HCT116 (cell line): ENCODE data around the gene ZSWIM7. TPM values are rescaled to one million over a fixed set of nuclear protein-coding genes. Genes with fewer than 3 reads are reported as not detected.

Experiments
- ATAC-seq: fragments of 200-7000 bp; cut with Tn5 transposase; 2 replicates; pipeline ENCODE4 v1.9.1; 2020; ENCODE audit warnings: mild to moderate bottlenecking, moderate library complexity
- BruUV-seq: library from RNA; stranded (reverse); fragments of 400-500 nt; replicated peaks from 2 replicates; lab custom pipeline; 2021; lab: Mats Ljungman, UMichigan
- CTCF ChIA-PET: fragments of 300-600 bp; sonication (Branson Sonifier 250); formaldehyde crosslinking; loops from one replicate; lab custom pipeline; 2021; ENCODE audit warnings: antibody characterized with exemption; lab: Charles Lee
- POLR2A ChIA-PET: fragments of 300-600, 350-600 bp; sonication (Branson Sonifier 250); formaldehyde crosslinking; loops from one replicate; lab custom pipeline; 2021; ENCODE audit warnings: antibody characterized with exemption; lab: Charles Lee
- RAD21 ChIA-PET, 2 experiments: fragments of 300-600 bp; sonication (Branson Sonifier 250); formaldehyde crosslinking; loops; one replicate each; lab custom pipeline; 2023; ENCODE audit warnings: low total read pairs in 2 of 2; ENCODE audit not compliant: uncharacterized antibody in 2 of 2, unreplicated experiment in 2 of 2, low non-redundant PET in 1 of 2; lab: Charles Lee
- DNase-seq: peaks from one replicate; pipeline ENCODE4 v3.0.0-alpha.2; 2010; ENCODE audit warnings: low read depth, low spot score
- H2AFZ ChIP-seq: fragments of 200-600 bp; shearing (Covaris generic), sonication (generic); 2 replicates; pipeline ENCODE4 v1.6.1; 2017; ENCODE audit warnings: low read depth, mixed run types, mixed read lengths, antibody characterized with exemption, low read length; ENCODE audit not compliant: poor library complexity, severe bottlenecking
- H3K27ac ChIP-seq: 2 replicates; pipeline ENCODE4 v1.5.1; 2012; ENCODE audit warnings: low read depth, low read length
- H3K27me3 ChIP-seq: fragments of 200-600 bp; sonication (generic); 2 replicates; pipeline ENCODE4 v1.6.1; 2016; ENCODE audit warnings: mixed run types, low read length, mixed read lengths; ENCODE audit not compliant: insufficient read depth
- H3K36me3 ChIP-seq, 2 experiments: fragments of 200-500 bp in 1 of 2; fragments of 200-600 bp in 1 of 2; sonication (Bioruptor generic) in 1 of 2; sonication (generic) in 1 of 2; 2 replicates each; pipeline versions ENCODE4 v1.5.1 to v1.6.1; 2014 to 2016; ENCODE audit warnings: low read length in 2 of 2, inconsistent platforms in 1 of 2, mixed read lengths in 1 of 2, mixed run types in 1 of 2; ENCODE audit not compliant: insufficient read depth in 2 of 2, control insufficient read depth in 1 of 2
- H3K4me1 ChIP-seq, 2 experiments: fragments of 200-600 bp in 1 of 2; sonication (generic) in 1 of 2; 2 replicates each; pipeline versions ENCODE4 v1.5.1 to v1.6.1; 2012 to 2017; ENCODE audit warnings: low read length in 2 of 2, inconsistent platforms in 1 of 2, mild to moderate bottlenecking in 1 of 2, mixed read lengths in 1 of 2, mixed run types in 1 of 2, moderate library complexity in 1 of 2; ENCODE audit not compliant: insufficient read depth in 2 of 2, control insufficient read depth in 1 of 2
- H3K4me2 ChIP-seq: fragments of 200-600 bp; sonication (generic); 2 replicates; pipeline ENCODE4 v1.6.1; 2017; ENCODE audit warnings: mixed run types, low read length, mixed read lengths
- H3K4me3 ChIP-seq, 2 experiments: fragments of 200-600 bp in 1 of 2; sonication (generic) in 1 of 2; replicated peaks in 1 of 2; 2 replicates each; pipeline ENCODE4 v1.5.1; 2011 to 2016; ENCODE audit warnings: low read length in 2 of 2, control low read depth in 1 of 2, low read depth in 1 of 2, mild to moderate bottlenecking in 1 of 2, mixed read lengths in 1 of 2, mixed run types in 1 of 2
- H3K79me2 ChIP-seq: fragments of 200-600 bp; sonication (generic); 2 replicates; pipeline ENCODE4 v1.6.1; 2017; ENCODE audit warnings: mild to moderate bottlenecking, mixed run types, low read length, moderate library complexity, mixed read lengths; ENCODE audit not compliant: insufficient read depth
- H3K9ac ChIP-seq: fragments of 200-600 bp; sonication (generic); 2 replicates; pipeline ENCODE4 v1.6.1; 2016; ENCODE audit warnings: low read length, mixed read lengths
- H3K9me2 ChIP-seq: fragments of 200-600 bp; sonication (generic), shearing (Covaris generic); 2 replicates; pipeline ENCODE4 v1.6.1; 2017; ENCODE audit warnings: mixed run types, mild to moderate bottlenecking, moderate library complexity; ENCODE audit not compliant: insufficient read depth
- H3K9me3 ChIP-seq, 2 experiments: fragments of 200-500 bp in 1 of 2; fragments of 200-600 bp in 1 of 2; sonication (Bioruptor generic) in 1 of 2; sonication (generic) in 1 of 2; 2 replicates each; pipeline ENCODE4 v1.6.1; 2014 to 2017; ENCODE audit warnings: low read length in 2 of 2, mixed read lengths in 2 of 2, inconsistent platforms in 1 of 2, low read depth in 1 of 2, mild to moderate bottlenecking in 1 of 2, mixed run types in 1 of 2, moderate library complexity in 1 of 2; ENCODE audit not compliant: control insufficient read depth in 1 of 2, insufficient read depth in 1 of 2
- H4K20me1 ChIP-seq: fragments of 200-600 bp; sonication (generic), shearing (Covaris generic); 2 replicates; pipeline ENCODE4 v1.6.1; 2017; ENCODE audit warnings: mixed run types, mild to moderate bottlenecking, moderate library complexity; ENCODE audit not compliant: insufficient read depth
- ATF3 ChIP-seq: IDR thresholded peaks from 2 replicates; pipeline ENCODE4 v1.6.1; 2012
- CBX3 ChIP-seq: IDR thresholded peaks from 2 replicates; pipeline ENCODE4 v1.6.1; 2012; ENCODE audit warnings: low read depth
- CEBPB ChIP-seq: IDR thresholded peaks from 2 replicates; pipeline ENCODE4 v1.6.1; 2012; ENCODE audit warnings: low read depth
- EGR1 ChIP-seq: IDR thresholded peaks from 2 replicates; pipeline ENCODE4 v1.6.1; 2012; ENCODE audit warnings: low read depth
- ELF1 ChIP-seq: IDR thresholded peaks from 2 replicates; pipeline ENCODE4 v1.6.1; 2012; ENCODE audit warnings: low read depth, borderline replicate concordance
- FOSL1 ChIP-seq: IDR thresholded peaks from 2 replicates; pipeline ENCODE4 v1.6.1; 2012; ENCODE audit warnings: low read depth
- JUND ChIP-seq: IDR thresholded peaks from 2 replicates; pipeline ENCODE4 v1.6.1; 2012
- POLR2A ChIP-seq: IDR thresholded peaks from 2 replicates; pipeline ENCODE4 v1.7.0; 2011; ENCODE audit warnings: borderline replicate concordance; ENCODE audit not compliant: insufficient read depth, insufficient read length; ENCODE audit errors: extremely low read depth
- POLR2AphosphoS5 ChIP-seq: IDR thresholded peaks from 2 replicates; pipeline ENCODE4 v1.6.1; 2011; ENCODE audit warnings: mild to moderate bottlenecking, low read depth, low read length, moderate library complexity
- RAD21 ChIP-seq: IDR thresholded peaks from 2 replicates; pipeline ENCODE4 v1.6.1; 2012; ENCODE audit warnings: low read depth, mild to moderate bottlenecking
- REST ChIP-seq: IDR thresholded peaks from 2 replicates; pipeline ENCODE4 v1.6.1; 2012; ENCODE audit warnings: low read depth
- SIN3A ChIP-seq: IDR thresholded peaks from 2 replicates; pipeline ENCODE4 v1.6.1; 2012; ENCODE audit warnings: low read depth
- ZFX ChIP-seq: fragments of 450-650 bp; IDR thresholded peaks from 2 replicates; pipeline ENCODE4 v1.6.1; 2017
- ZNF274 ChIP-seq: fragments of 200-500 bp; sonication (Bioruptor generic); IDR thresholded peaks from 2 replicates; pipeline ENCODE4 v1.6.1; 2014; ENCODE audit warnings: mild to moderate bottlenecking, low read depth, low read length, inconsistent platforms
- intact Hi-C: fragments of 100-400 bp; cut with micrococcal nuclease; formaldehyde crosslinking; loops from 2 replicates; pipeline ENCODE4 v1.10.0; 2022
- total RNA-seq: library from RNA; stranded (reverse); gene quantifications from one replicate; pipeline ENCODE4 v1.2.1, GENCODE V29; 2021; ENCODE audit not compliant: unreplicated experiment
- TF ChIP-seq, protein P1 (sequence below), 3 experiments: fragments of 200-600 bp in 1 of 3; sonication (generic) in 1 of 3; IDR thresholded peaks in 2 of 3; conservative IDR thresholded peaks in 1 of 3; 2 replicates each; pipeline ENCODE4 v1.5.1; 2012 to 2017; ENCODE audit warnings: low read depth in 2 of 3, low read length in 2 of 3, antibody characterized with exemption in 1 of 3, borderline replicate concordance in 1 of 3, control low read depth in 1 of 3, mild to moderate bottlenecking in 1 of 3, mixed read lengths in 1 of 3, mixed run types in 1 of 3, moderate library complexity in 1 of 3; ENCODE audit not compliant: insufficient read depth in 1 of 3
- TF ChIP-seq, protein P2 (sequence below): IDR thresholded peaks from 2 replicates; pipeline ENCODE4 v1.6.1; 2011; ENCODE audit warnings: mild to moderate bottlenecking, low read length, moderate library complexity; ENCODE audit not compliant: insufficient replicate concordance; ENCODE audit errors: extremely low read depth

Gene ZSWIM7
- total RNA-seq, 1 experiment from 2014 or later, result 33.5 TPM

DNA sequence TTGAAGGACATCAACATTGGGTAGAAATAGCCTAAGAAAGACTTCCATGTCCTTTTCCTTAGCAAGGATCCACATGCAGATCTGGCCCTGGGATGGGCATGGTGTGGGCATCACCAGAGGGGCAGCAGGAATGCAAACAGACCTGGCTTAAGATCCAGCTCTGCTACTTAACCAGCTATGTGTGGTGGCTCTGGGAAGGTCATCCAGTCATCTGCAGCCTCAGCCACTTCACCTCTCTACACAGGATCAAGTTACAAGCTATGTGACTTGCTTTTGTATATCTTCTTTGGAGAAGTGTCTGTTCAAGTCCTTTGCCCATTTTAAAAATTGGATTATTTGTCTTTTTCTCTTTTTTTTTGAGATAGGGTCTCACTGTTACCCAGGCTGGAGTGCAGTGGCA, 68.1 kb downstream of the ZSWIM7 start:
- RAD21 ChIA-PET, result no interaction called here
- BruUV-seq, result no TSS peak
- no peaks in the 10 kb centered on the region for H4K20me1 ChIP-seq
- TF ChIP-seq ATF3 (no peak), ELF1 (no peak), POLR2AphosphoS5 (no peak), POLR2A (no peak), EGR1 (no peak), JUND (no peak), CBX3 (no peak), CEBPB (no peak), FOSL1 (no peak), RAD21 (no peak), REST (no peak), ZNF274 (no peak), ZFX (no peak), SIN3A (no peak)
- TF ChIP-seq, protein P1, sequence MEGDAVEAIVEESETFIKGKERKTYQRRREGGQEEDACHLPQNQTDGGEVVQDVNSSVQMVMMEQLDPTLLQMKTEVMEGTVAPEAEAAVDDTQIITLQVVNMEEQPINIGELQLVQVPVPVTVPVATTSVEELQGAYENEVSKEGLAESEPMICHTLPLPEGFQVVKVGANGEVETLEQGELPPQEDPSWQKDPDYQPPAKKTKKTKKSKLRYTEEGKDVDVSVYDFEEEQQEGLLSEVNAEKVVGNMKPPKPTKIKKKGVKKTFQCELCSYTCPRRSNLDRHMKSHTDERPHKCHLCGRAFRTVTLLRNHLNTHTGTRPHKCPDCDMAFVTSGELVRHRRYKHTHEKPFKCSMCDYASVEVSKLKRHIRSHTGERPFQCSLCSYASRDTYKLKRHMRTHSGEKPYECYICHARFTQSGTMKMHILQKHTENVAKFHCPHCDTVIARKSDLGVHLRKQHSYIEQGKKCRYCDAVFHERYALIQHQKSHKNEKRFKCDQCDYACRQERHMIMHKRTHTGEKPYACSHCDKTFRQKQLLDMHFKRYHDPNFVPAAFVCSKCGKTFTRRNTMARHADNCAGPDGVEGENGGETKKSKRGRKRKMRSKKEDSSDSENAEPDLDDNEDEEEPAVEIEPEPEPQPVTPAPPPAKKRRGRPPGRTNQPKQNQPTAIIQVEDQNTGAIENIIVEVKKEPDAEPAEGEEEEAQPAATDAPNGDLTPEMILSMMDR (IDR thresholded peaks at IDR 0.05 in 2 of 3, conservative IDR thresholded peaks at IDR 0.05 in 1 of 3; ENCODE audit: borderline replicate concordance in 1 of 3, insufficient read depth in 1 of 3, low read depth in 2 of 3, low read length in 2 of 3), result no peak
- TF ChIP-seq, protein P2, sequence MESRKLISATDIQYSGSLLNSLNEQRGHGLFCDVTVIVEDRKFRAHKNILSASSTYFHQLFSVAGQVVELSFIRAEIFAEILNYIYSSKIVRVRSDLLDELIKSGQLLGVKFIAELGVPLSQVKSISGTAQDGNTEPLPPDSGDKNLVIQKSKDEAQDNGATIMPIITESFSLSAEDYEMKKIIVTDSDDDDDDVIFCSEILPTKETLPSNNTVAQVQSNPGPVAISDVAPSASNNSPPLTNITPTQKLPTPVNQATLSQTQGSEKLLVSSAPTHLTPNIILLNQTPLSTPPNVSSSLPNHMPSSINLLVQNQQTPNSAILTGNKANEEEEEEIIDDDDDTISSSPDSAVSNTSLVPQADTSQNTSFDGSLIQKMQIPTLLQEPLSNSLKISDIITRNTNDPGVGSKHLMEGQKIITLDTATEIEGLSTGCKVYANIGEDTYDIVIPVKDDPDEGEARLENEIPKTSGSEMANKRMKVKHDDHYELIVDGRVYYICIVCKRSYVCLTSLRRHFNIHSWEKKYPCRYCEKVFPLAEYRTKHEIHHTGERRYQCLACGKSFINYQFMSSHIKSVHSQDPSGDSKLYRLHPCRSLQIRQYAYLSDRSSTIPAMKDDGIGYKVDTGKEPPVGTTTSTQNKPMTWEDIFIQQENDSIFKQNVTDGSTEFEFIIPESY, result no peak
- no peak overlapping the region for H2AFZ ChIP-seq
- H3K9me3 ChIP-seq, result no peaks in the 10 kb centered on the region
- no peaks in the 10 kb centered on the region for H3K27me3 ChIP-seq
- no peak overlapping the region for H3K27ac ChIP-seq
- ATAC-seq (peak; percentile 49; the same call in 1 of the 2 replicates), DNase-seq (no peak)
- H3K36me3 ChIP-seq, result no peaks in the 10 kb centered on the region
- H3K79me2 ChIP-seq, result no peaks in the 10 kb centered on the region
- POLR2A ChIA-PET, result interaction anchor here (0.9 kb wide), 1 partner anchor 13 kb away, joined by 4 read pairs; the partner anchor contains the start of gene ADORA2B
- CTCF ChIA-PET, result no interaction called here
- no peak overlapping the region for H3K4me3 ChIP-seq
- H3K9me2 ChIP-seq, result no peaks in the 10 kb centered on the region
- peaks cover 0 to 6% of the 10 kb centered on the region in 2 experiments; a peak in 1 of 4 replicates for H3K4me1 ChIP-seq
- intact Hi-C loops, result no loop called here
- no peak overlapping the region for H3K4me2 ChIP-seq
- H3K9ac ChIP-seq, result no peak overlapping the region
